ENCODE measurements around the gene ZNF418.
A peak's percentile ranks its signal among the peaks of the same experiment; 100 is the strongest.

ZNF418 gene

GRCh38 chr19:57954996-57955395 is 19.8 kb upstream of the ZNF418 start (continued):
- no peak for TF ChIP-seq SP2 (tag by site-specific recombination; IDR thresholded peaks at IDR 0.05)

GRCh38 chr19:57949702-57950101 is 14.5 kb upstream of the ZNF418 start:
- Histone ChIP-seq H3K9me3 (ENCODE audit: control insufficient read depth, insufficient read depth, low read depth, low read length) (peaks cover 7% of the 10 kb centered on the region), H3K4me1 (ENCODE audit: control insufficient read depth, insufficient read depth, low read length) (peaks cover 5% of the 10 kb centered on the region; the same call in 1 of the 2 replicates), H3K4me3 (ENCODE audit: low read depth, low read length) (no peak overlapping the region), H3K36me3 (ENCODE audit: control insufficient read depth in 2 of 2, insufficient read depth in 1 of 2, low read length in 2 of 2) (peaks cover 0 to 11% of the 10 kb centered on the region in 2 experiments; a peak in 2 of 3 replicates), H3K27ac (ENCODE audit: extremely low read depth, low read depth, low read length) (no peak overlapping the region)
- CTCF ChIA-PET: no interaction called here
- POLR2A ChIA-PET: no interaction called here
- TF ChIP-seq ZNF324 (tag by site-specific recombination; IDR thresholded peaks at IDR 0.05) (no peak), GLIS1 (tag by site-specific recombination; IDR thresholded peaks at IDR 0.05) (peak; percentile 64)

- Histone ChIP-seq H3K9me3 (ENCODE audit: control insufficient read depth, insufficient read depth, low read depth, low read length) (peaks cover 8% of the 10 kb centered on the region), H3K36me3 (ENCODE audit: control insufficient read depth in 2 of 2, insufficient read depth in 1 of 2, low read length in 2 of 2) (peaks cover 4 to 15% of the 10 kb centered on the region in 2 experiments; a peak in 2 of 3 replicates), H3K4me1 (ENCODE audit: control insufficient read depth, insufficient read depth, low read length) (peaks cover 5% of the 10 kb centered on the region; the same call in 1 of the 2 replicates), H3K27ac (ENCODE audit: extremely low read depth, low read depth, low read length) (no peak overlapping the region), H3K4me3 (ENCODE audit: low read depth, low read length) (no peak overlapping the region)
- no peak for TF ChIP-seq ZNF394 (tag by site-specific recombination; IDR thresholded peaks at IDR 0.05; ENCODE audit: borderline replicate concordance)
- TF ChIP-seq AEBP2 (tag by site-specific recombination; IDR thresholded peaks at IDR 0.05; ENCODE audit: borderline replicate concordance): no peak
- no peak for TF ChIP-seq ZNF146 (tag by site-specific recombination; IDR thresholded peaks at IDR 0.05)
- no peak for TF ChIP-seq ZNF18 (tag by site-specific recombination; IDR thresholded peaks at IDR 0.05)
- TF ChIP-seq ZBTB26 (tag by site-specific recombination; optimal IDR thresholded peaks at IDR 0.05): no peak
- no peak for TF ChIP-seq KLF1 (tag by site-specific recombination; IDR thresholded peaks at IDR 0.05)
- no peak for TF ChIP-seq REST (tag by site-specific recombination; IDR thresholded peaks at IDR 0.05)
- no peak for TF ChIP-seq ZNF174 (tag by site-specific recombination; IDR thresholded peaks at IDR 0.05)
- TF ChIP-seq ZNF621 (tag by site-specific recombination; IDR thresholded peaks at IDR 0.05): no peak
- no peak for TF ChIP-seq ZNF2 (tag by site-specific recombination; IDR thresholded peaks at IDR 0.05)
- TF ChIP-seq ATF2 (tag by site-specific recombination; IDR thresholded peaks at IDR 0.05; ENCODE audit: low read depth): no peak
- TF ChIP-seq ZNF830 (tag by site-specific recombination; IDR thresholded peaks at IDR 0.05; ENCODE audit: low read depth): no peak
- no peak for TF ChIP-seq ZNF10 (tag by site-specific recombination; IDR thresholded peaks at IDR 0.05)
- TF ChIP-seq HOXA7 (CRISPR knock-in tag; IDR thresholded peaks at IDR 0.05; ENCODE audit: borderline replicate concordance): no peak
- ChIA-PET CTCF (no interaction called here), POLR2A (no interaction called here)
Measured at GRCh38 chr19:57949296-57949695, 14.1 kb upstream of the ZNF418 start.
